WTC11 (cell line): ENCODE measurements around the gene NSG1. TPM values are rescaled to one million over a fixed set of nuclear protein-coding genes. Genes with fewer than 3 reads are reported as not detected.

Experiments
- ATAC-seq: fragments of 200-7000 bp; cut with Tn5 transposase; 2 replicates; pipeline ENCODE4 v1.10.0; 2021; ENCODE audit warnings: mild to moderate bottlenecking, moderate library complexity
- CTCF ChIA-PET: fragments of 300-600 bp; sonication (Branson Sonifier 250); formaldehyde crosslinking; loops from one replicate; lab custom pipeline; 2021; ENCODE audit warnings: antibody characterized with exemption; lab: Charles Lee
- POLR2A ChIA-PET: fragments of 350-600 bp; sonication (Branson Sonifier 250); formaldehyde crosslinking; loops from one replicate; lab custom pipeline; 2021; ENCODE audit warnings: antibody characterized with exemption; lab: Charles Lee
- DNase-seq: peaks from one replicate; pipeline ENCODE4 v3.0.0; 2021; ENCODE audit warnings: low spot score
- H3K27ac Mint-ChIP-seq: 2 replicates; pipeline ENCODE4 v1.8.0; 2021; ENCODE audit warnings: mixed read lengths
- H3K27me3 Mint-ChIP-seq: 2 replicates; pipeline ENCODE4 v1.8.0; 2021; ENCODE audit warnings: low read depth, mild to moderate bottlenecking, moderate library complexity, mixed read lengths
- H3K36me3 Mint-ChIP-seq: 2 replicates; pipeline ENCODE4 v1.8.0; 2021; ENCODE audit warnings: mixed read lengths
- H3K4me1 Mint-ChIP-seq: 2 replicates; pipeline ENCODE4 v1.8.0; 2022; ENCODE audit warnings: mixed read lengths
- H3K4me3 Mint-ChIP-seq: 2 replicates; pipeline ENCODE4 v1.8.0; 2021; ENCODE audit warnings: mild to moderate bottlenecking, moderate library complexity, mixed read lengths
- H3K9me3 Mint-ChIP-seq: 2 replicates; pipeline ENCODE4 v1.8.0; 2021; ENCODE audit warnings: mixed read lengths
- ARID4B ChIP-seq: sonication (generic); formaldehyde crosslinking; IDR thresholded peaks from 2 replicates; pipeline ENCODE4 v1.8.0; 2023; ENCODE audit warnings: missing genetic modification reagents, mild to moderate bottlenecking, borderline replicate concordance
- ATF1 ChIP-seq: sonication (generic); formaldehyde crosslinking; IDR thresholded peaks from 2 replicates; pipeline ENCODE4 v1.8.1; 2023; ENCODE audit warnings: mild to moderate bottlenecking, moderate library complexity, missing genetic modification reagents
- ATF2 ChIP-seq: sonication (generic); formaldehyde crosslinking; IDR thresholded peaks from 2 replicates; pipeline ENCODE4 v1.8.1; 2022; ENCODE audit warnings: low read depth, missing genetic modification reagents, borderline replicate concordance
- E2F4 ChIP-seq: sonication (generic); formaldehyde crosslinking; IDR thresholded peaks from 2 replicates; pipeline ENCODE4 v1.8.1; 2022; ENCODE audit warnings: low read depth, mild to moderate bottlenecking, moderate library complexity, missing genetic modification reagents, borderline replicate concordance
- ETV6 ChIP-seq: sonication (generic); formaldehyde crosslinking; IDR thresholded peaks from 2 replicates; pipeline ENCODE4 v1.8.1; 2022; ENCODE audit warnings: mild to moderate bottlenecking, missing genetic modification reagents
- KAT7 ChIP-seq: sonication (generic); formaldehyde crosslinking; IDR thresholded peaks from 2 replicates; pipeline ENCODE4 v1.8.1; 2023; ENCODE audit warnings: missing genetic modification reagents, mild to moderate bottlenecking, borderline replicate concordance
- MAX ChIP-seq: sonication (generic); formaldehyde crosslinking; IDR thresholded peaks from 2 replicates; pipeline ENCODE4 v1.8.0; 2022; ENCODE audit warnings: mild to moderate bottlenecking, missing genetic modification reagents
- RELA ChIP-seq: sonication (generic); formaldehyde crosslinking; IDR thresholded peaks from 2 replicates; pipeline ENCODE4 v1.8.1; 2022; ENCODE audit warnings: missing genetic modification reagents, mild to moderate bottlenecking, borderline replicate concordance
- RORB ChIP-seq: fragments of 250-450 bp; sonication (Bioruptor Pico); IDR thresholded peaks from 2 replicates; pipeline ENCODE4 v1.9.0; 2021; ENCODE audit warnings: mild to moderate bottlenecking
- SMAD3 ChIP-seq: sonication (generic); formaldehyde crosslinking; IDR thresholded peaks from 2 replicates; pipeline ENCODE4 v1.8.0; 2022; ENCODE audit warnings: missing genetic modification reagents, mild to moderate bottlenecking, borderline replicate concordance
- STAT6 ChIP-seq: sonication (generic); formaldehyde crosslinking; conservative IDR thresholded peaks from 2 replicates; pipeline ENCODE4 v1.8.1; 2023; ENCODE audit warnings: mild to moderate bottlenecking, low read depth, missing genetic modification reagents, moderate library complexity
- TEAD4 ChIP-seq: sonication (generic); formaldehyde crosslinking; IDR thresholded peaks from 2 replicates; pipeline ENCODE4 v1.8.0; 2022; ENCODE audit warnings: mild to moderate bottlenecking, missing genetic modification reagents
- ZBTB21 ChIP-seq: sonication (generic); formaldehyde crosslinking; IDR thresholded peaks from 2 replicates; pipeline ENCODE4 v1.8.1; 2023; ENCODE audit warnings: mild to moderate bottlenecking, missing genetic modification reagents, borderline replicate concordance
- ZBTB43 ChIP-seq: sonication (generic); formaldehyde crosslinking; IDR thresholded peaks from 2 replicates; pipeline ENCODE4 v1.8.1; 2023; ENCODE audit warnings: mild to moderate bottlenecking, missing genetic modification reagents
- ZNF121 ChIP-seq: sonication (generic); formaldehyde crosslinking; IDR thresholded peaks from 2 replicates; pipeline ENCODE4 v1.8.0; 2023; ENCODE audit warnings: missing genetic modification reagents
- ZNF317 ChIP-seq: sonication (generic); formaldehyde crosslinking; IDR thresholded peaks from 2 replicates; pipeline ENCODE4 v1.8.1; 2023; ENCODE audit warnings: low read depth, mild to moderate bottlenecking, moderate library complexity, missing genetic modification reagents, borderline replicate concordance
- ZNF512 ChIP-seq: sonication (generic); formaldehyde crosslinking; IDR thresholded peaks from 2 replicates; pipeline ENCODE4 v1.8.1; 2022; ENCODE audit warnings: missing genetic modification reagents, borderline replicate concordance
- total RNA-seq: library from RNA; stranded (reverse); gene quantifications from 3 replicates; pipeline ENCODE4 v1.2.3, GENCODE V29; 2021

NSG1 gene
- total RNA-seq, 1 experiment from 2014 or later, result 24.2 TPM

GRCh38 chr4:4428966-4429875, 42.3 kb downstream of the NSG1 start:
- H3K27me3 Mint-ChIP-seq, result peaks cover 8% of the 10 kb centered on the region
- H3K4me1 Mint-ChIP-seq, result peaks cover 57% of the 10 kb centered on the region
- POLR2A ChIA-PET, result no interaction called here
- no peak for DNase-seq
- TF ChIP-seq ZNF512 (CRISPR knock-in tag) (no peak), STAT6 (CRISPR knock-in tag) (no peak), ETV6 (CRISPR knock-in tag) (no peak), ZNF121 (CRISPR knock-in tag) (no peak), TEAD4 (CRISPR knock-in tag) (no peak), RELA (CRISPR knock-in tag) (no peak), ATF1 (CRISPR knock-in tag) (no peak), KAT7 (CRISPR knock-in tag) (no peak), MAX (no peak), RORB (CRISPR knock-in tag) (no peak), ZBTB21 (no peak), E2F4 (CRISPR knock-in tag) (no peak), ZBTB43 (CRISPR knock-in tag) (no peak)
- TF ChIP-seq, all 79 proteins: peak for 0
- no peaks in the 10 kb centered on the region for H3K9me3 Mint-ChIP-seq
- CTCF ChIA-PET, result interaction anchor here (1.0 to 3.1 kb wide), 2 partner anchors 44 to 169 kb away, joined by 3 to 27 read pairs; no protein-coding TSS in a partner anchor
- ATAC-seq, result no peak
- no peak overlapping the region for H3K4me3 Mint-ChIP-seq
- no peaks in the 10 kb centered on the region for H3K36me3 Mint-ChIP-seq
- H3K27ac Mint-ChIP-seq, result no peak overlapping the region

GRCh38 chr4:4430492-4431195, 43.7 kb downstream of the NSG1 start:
- Mint-ChIP-seq H3K27me3 (peaks cover 8% of the 10 kb centered on the region), H3K36me3 (no peaks in the 10 kb centered on the region), H3K4me1 (peaks cover 43% of the 10 kb centered on the region), H3K27ac (no peak overlapping the region), H3K9me3 (no peaks in the 10 kb centered on the region), H3K4me3 (no peak overlapping the region)
- DNase-seq (peak; percentile 69), ATAC-seq (peak; percentile 84)
- ChIA-PET CTCF (interaction anchor here (0.7 to 3.1 kb wide), 12 partner anchors 9 to 171 kb away, joined by 3 to 27 read pairs (median 4); no protein-coding TSS in a partner anchor), POLR2A (no interaction called here)
- TF ChIP-seq ZNF317 (no peak), ATF1 (CRISPR knock-in tag) (no peak), ARID4B (CRISPR knock-in tag) (0 out of 2 replicates have a peak, but pooled peaks have one; percentile 39), ATF2 (CRISPR knock-in tag) (no peak), SMAD3 (CRISPR knock-in tag) (peak; percentile 42; the same call in 1 of the 2 replicates)
